Vagina (tissue), 2 donors: ENCODE measurements around the gene BACH1.

Experiments used
- POLR2A ChIP-seq, 2 donors: fragments of 450-650 bp; IDR thresholded peaks; one replicate each; pipeline ENCODE4 v1.6.1; 2017; ENCODE audit warnings: antibody characterized with exemption in 2 of 2, mild to moderate bottlenecking in 2 of 2, moderate library complexity in 2 of 2
- POLR2AphosphoS5 ChIP-seq, 2 donors: sonication (generic); formaldehyde crosslinking; IDR thresholded peaks; one replicate each; pipeline ENCODE4 v1.9.0; 2017; ENCODE audit warnings: antibody characterized with exemption in 2 of 2, mild to moderate bottlenecking in 2 of 2, low read depth in 1 of 2; ENCODE audit not compliant: insufficient read depth in 1 of 2
- TF ChIP-seq, protein P1 (sequence below), 3 experiments: fragments of 450-650 bp in 2 of 3; fragments of 200-600 bp in 1 of 3; sonication (generic) in 1 of 3; IDR thresholded peaks; one replicate each; pipeline ENCODE4 v1.5.1; 2017 to 2019; ENCODE audit warnings: antibody characterized with exemption in 3 of 3, mild to moderate bottlenecking in 2 of 3, moderate library complexity in 2 of 3

DNA sequence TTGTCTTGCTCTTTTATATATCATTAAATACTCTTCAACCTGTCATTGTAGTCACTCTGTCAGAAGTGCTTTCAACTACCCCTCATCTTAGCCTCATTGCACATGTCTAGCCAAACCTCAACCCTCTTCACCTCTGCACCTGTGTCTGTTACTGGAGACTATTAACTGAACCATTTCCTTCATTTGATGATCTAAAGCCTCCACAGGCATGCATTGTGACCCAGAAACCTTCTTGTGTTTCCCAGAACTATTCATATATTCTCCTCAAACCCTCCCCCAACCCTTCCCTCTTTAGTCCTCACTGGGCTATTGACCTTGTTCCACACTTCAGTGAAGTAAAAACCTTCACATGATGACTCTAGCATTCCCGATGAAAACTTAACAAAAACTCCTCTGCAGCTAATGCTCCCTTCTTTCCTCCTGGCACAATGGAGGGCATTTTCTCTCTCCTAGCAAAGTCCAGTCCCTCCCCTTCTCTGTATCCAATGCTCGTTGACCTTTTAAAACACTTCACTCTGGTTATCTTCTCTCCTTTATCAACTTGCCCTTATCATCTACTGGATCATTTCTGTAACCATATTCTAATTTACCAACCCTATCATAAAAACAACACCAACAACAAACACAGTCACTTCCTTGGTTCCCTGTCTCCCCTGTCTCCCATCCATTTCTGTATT is 86.1 kb downstream of the BACH1 start:
- TF ChIP-seq, protein P1, sequence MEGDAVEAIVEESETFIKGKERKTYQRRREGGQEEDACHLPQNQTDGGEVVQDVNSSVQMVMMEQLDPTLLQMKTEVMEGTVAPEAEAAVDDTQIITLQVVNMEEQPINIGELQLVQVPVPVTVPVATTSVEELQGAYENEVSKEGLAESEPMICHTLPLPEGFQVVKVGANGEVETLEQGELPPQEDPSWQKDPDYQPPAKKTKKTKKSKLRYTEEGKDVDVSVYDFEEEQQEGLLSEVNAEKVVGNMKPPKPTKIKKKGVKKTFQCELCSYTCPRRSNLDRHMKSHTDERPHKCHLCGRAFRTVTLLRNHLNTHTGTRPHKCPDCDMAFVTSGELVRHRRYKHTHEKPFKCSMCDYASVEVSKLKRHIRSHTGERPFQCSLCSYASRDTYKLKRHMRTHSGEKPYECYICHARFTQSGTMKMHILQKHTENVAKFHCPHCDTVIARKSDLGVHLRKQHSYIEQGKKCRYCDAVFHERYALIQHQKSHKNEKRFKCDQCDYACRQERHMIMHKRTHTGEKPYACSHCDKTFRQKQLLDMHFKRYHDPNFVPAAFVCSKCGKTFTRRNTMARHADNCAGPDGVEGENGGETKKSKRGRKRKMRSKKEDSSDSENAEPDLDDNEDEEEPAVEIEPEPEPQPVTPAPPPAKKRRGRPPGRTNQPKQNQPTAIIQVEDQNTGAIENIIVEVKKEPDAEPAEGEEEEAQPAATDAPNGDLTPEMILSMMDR (IDR thresholded peaks at IDR 0.05), result no peak
- TF ChIP-seq POLR2AphosphoS5 (IDR thresholded peaks at IDR 0.05; ENCODE audit: insufficient read depth in 1 of 2, low read depth in 1 of 2) (no peak), POLR2A (IDR thresholded peaks at IDR 0.05) (no peak)
